NCI-H446 treated with DMSO at 0.1 percent for 48 hours (cell line): ENCODE measurements around the gene FABP7.

Source experiments
- DNase-seq: peaks from one replicate; lab custom pipeline; 2025; lab: John Stamatoyannopoulos, UW

Gene FABP7

GRCh38 chr6:122798099-122798641, 18.7 kb downstream of the FABP7 start:
- DNase-seq, result no peak

- no peak for DNase-seq
These were observed 19.7 kb downstream of the FABP7 start for GRCh38 chr6:122799140-122799745.

- no peak for DNase-seq
These were observed 20.6 kb downstream of the FABP7 start for GRCh38 chr6:122799916-122800686.

GRCh38 chr6:122800906-122801305, 21.4 kb downstream of the FABP7 start:
- DNase-seq, result no peak

GRCh38 chr6:122801397-122801796, 21.9 kb downstream of the FABP7 start:
- no peak for DNase-seq

GRCh38 chr6:122803171-122803661, 23.7 kb downstream of the FABP7 start:
- DNase-seq, result no peak

GRCh38 chr6:122804962-122805485, 25.5 kb downstream of the FABP7 start:
- no peak for DNase-seq

GRCh38 chr6:122806291-122806690, 26.8 kb downstream of the FABP7 start:
- DNase-seq, result no peak

GRCh38 chr6:122808121-122808885, 28.8 kb downstream of the FABP7 start:
- DNase-seq, result no peak

GRCh38 chr6:122809001-122809400, 29.5 kb downstream of the FABP7 start:
- no peak for DNase-seq

GRCh38 chr6:122809691-122810090, 30.2 kb downstream of the FABP7 start:
- DNase-seq, result no peak

- DNase-seq, result no peak
These were observed 30.7 kb downstream of the FABP7 start for GRCh38 chr6:122810189-122810588.

- no peak for DNase-seq
These were observed 37.8 kb downstream of the FABP7 start for GRCh38 chr6:122817358-122817757.

GRCh38 chr6:122817766-122818165, 38.2 kb downstream of the FABP7 start:
- no peak for DNase-seq

GRCh38 chr6:122818866-122819265, 39.4 kb downstream of the FABP7 start:
- DNase-seq, result no peak

- no peak for DNase-seq
These were observed 41.6 kb downstream of the FABP7 start for GRCh38 chr6:122821095-122821494.

- no peak for DNase-seq
These were observed 45.6 kb downstream of the FABP7 start for GRCh38 chr6:122825163-122825562.

- DNase-seq, result no peak
These were observed 49.9 kb downstream of the FABP7 start for GRCh38 chr6:122829456-122829855.

- no peak for DNase-seq
These were observed 52.0 kb downstream of the FABP7 start for GRCh38 chr6:122831511-122831910.

- no peak for DNase-seq
These were observed 52.9 kb downstream of the FABP7 start for GRCh38 chr6:122832459-122832858.

- no peak for DNase-seq
These were observed 53.5 kb downstream of the FABP7 start for GRCh38 chr6:122833021-122833491.
